ENCODE measurements around the gene RNF141. TPM values are rescaled to one million over a fixed set of nuclear protein-coding genes. Genes with fewer than 3 reads are reported as not detected.

The RNF141 gene
- total and polyA plus RNA-seq, 10 of the 15 experiments (the other 5 are each of a cell fraction or from before 2014, with no cell fraction given): 7.6 to 36.8 (median 13.6) TPM

- FAIRE-seq: no peak
- in situ Hi-C loops (cut with MboI): no loop called here
Measured at GRCh38 chr11:10490398-10491241, 50.4 kb downstream of the RNF141 start.

More at GRCh38 chr11:10490398-10491241, 50.4 kb downstream of the RNF141 start:
- peaks cover 0 to 8% of the 10 kb centered on the region in 2 experiments; a peak in 2 of 4 replicates for H3K36me3 ChIP-seq (ENCODE audit: control insufficient read depth in 2 of 2, insufficient read depth in 2 of 2, low read length in 1 of 2)
- no peak overlapping the region for H3K9ac ChIP-seq (ENCODE audit: control insufficient read depth, insufficient read depth, low read length)
- WGBS (ENCODE audit: insufficient coverage, insufficient replicate concordance, low lambda C conversion rate, missing lambda C conversion rate): 70% methylated on average over 13 of the region's 13 CpGs
- ChIA-PET CTCF (interaction anchor here (2.7 kb wide), 1 partner anchor 32 kb away, joined by 9 read pairs; no protein-coding TSS in a partner anchor), POLR2A (interaction anchor here (2.3 kb wide), 1 partner anchor 35 kb away, joined by 12 read pairs; the partner anchor contains the start of gene AMPD3), SMC1A (ENCODE audit: uncharacterized antibody, unreplicated experiment) (interaction anchor here (0.8 to 4.2 kb wide), 11 partner anchors 17 to 78 kb away, joined by 3 to 42 read pairs (median 3); partner anchors contain the start of gene AMPD3), RAD21 (ENCODE audit: unreplicated experiment) (interaction anchor here (1.2 to 4.7 kb wide), 5 partner anchors 30 to 76 kb away, joined by 5 to 63 read pairs (median 9); partner anchors contain the start of gene AMPD3)
- H3K27ac ChIP-seq (ENCODE audit: control insufficient read depth, insufficient read depth): no peak overlapping the region
- H3K4me2 ChIP-seq (ENCODE audit: control insufficient read depth, insufficient read depth): no peak overlapping the region
- no peak for DNase-seq (ENCODE audit: low read depth, low spot score)
- no peaks in the 10 kb centered on the region for H3K27me3 ChIP-seq (replicated peaks in 1 of 2; ENCODE audit: control insufficient read depth in 2 of 2, insufficient read depth in 2 of 2, low read length in 1 of 2)
- no TSS peak for BruUV-seq (replicated peaks)
- no peak overlapping the region for H2AFZ ChIP-seq (ENCODE audit: control insufficient read depth, low read depth, low read length)
- H3K9me3 ChIP-seq (replicated peaks; ENCODE audit: control insufficient read depth, insufficient read depth, low read length): no peaks in the 10 kb centered on the region; the same call in 2 of the 3 replicates
- peaks cover 14% of the 10 kb centered on the region for H3K4me1 ChIP-seq (ENCODE audit: control insufficient read depth, insufficient read depth, low read length)
- H3K4me3 ChIP-seq: no peak overlapping the region
- intact Hi-C loops (cut with micrococcal nuclease; ENCODE audit: unreplicated experiment): no loop called here
- no peaks in the 10 kb centered on the region for H3K79me2 ChIP-seq (ENCODE audit: control insufficient read depth, insufficient read depth, low read length)
- no peaks in the 10 kb centered on the region for H4K20me1 ChIP-seq (ENCODE audit: control insufficient read depth, insufficient read depth)
- TF ChIP-seq MLLT1 (IDR thresholded peaks at IDR 0.05): peak; percentile 97
- TF ChIP-seq BACH1 (IDR thresholded peaks at IDR 0.05; ENCODE audit: borderline replicate concordance): peak; percentile 63; the same call in 1 of the 2 replicates
- TF ChIP-seq CHD1 (IDR thresholded peaks at IDR 0.05; ENCODE audit: low read depth, low read length): no peak
- ATAC-seq: no peak

Measured in GM12878 (cell line).